ENCODE measurements around the gene SLC8A1. TPM values are rescaled to one million over a fixed set of nuclear protein-coding genes. Genes with fewer than 3 reads are reported as not detected.

The SLC8A1 gene
- total RNA-seq, 2 donors from 2014 or later: 23.2 to 28.2 TPM

GRCh38 chr2:40159333-40159732, 292.6 kb downstream of the SLC8A1 start:
- H3K9me3 ChIP-seq: no peaks in the 10 kb centered on the region
- intact Hi-C loops (cut with DNase I): no loop called here
- DNase-seq (ENCODE audit: low spot score): no peak

GRCh38 chr2:40158781-40159180, 293.1 kb downstream of the SLC8A1 start:
- H3K4me3 ChIP-seq: no peak overlapping the region
- intact Hi-C loops (cut with DNase I): no loop called here
- no peak for DNase-seq (ENCODE audit: low spot score)
- H3K27ac ChIP-seq: no peak overlapping the region
- H3K9me3 ChIP-seq: no peaks in the 10 kb centered on the region
- TF ChIP-seq POLR2AphosphoS5 (IDR thresholded peaks at IDR 0.05) (no peak), POLR2A (IDR thresholded peaks at IDR 0.05) (no peak), CTCF (IDR thresholded peaks at IDR 0.05) (no peak)
- no peaks in the 10 kb centered on the region for H3K36me3 ChIP-seq
- H3K27me3 ChIP-seq (replicated peaks; ENCODE audit: insufficient read depth): no peaks in the 10 kb centered on the region
- H3K4me1 ChIP-seq (replicated peaks): no peaks in the 10 kb centered on the region
- 79% methylated on average over 5 of the region's 5 CpGs for WGBS

More at GRCh38 chr2:40159333-40159732, 292.6 kb downstream of the SLC8A1 start:
- no peaks in the 10 kb centered on the region for H3K36me3 ChIP-seq
- H3K27ac ChIP-seq: no peak overlapping the region
- H3K4me3 ChIP-seq: no peak overlapping the region
- TF ChIP-seq POLR2AphosphoS5 (IDR thresholded peaks at IDR 0.05) (no peak), CTCF (IDR thresholded peaks at IDR 0.05) (no peak), POLR2A (IDR thresholded peaks at IDR 0.05) (no peak)
- 96% methylated on average over 2 of the region's 2 CpGs for WGBS
- H3K4me1 ChIP-seq (replicated peaks): no peaks in the 10 kb centered on the region
- no peaks in the 10 kb centered on the region for H3K27me3 ChIP-seq (replicated peaks; ENCODE audit: insufficient read depth)

- H3K27ac ChIP-seq: no peak overlapping the region
- WGBS: 88% methylated on average over 2 of the region's 2 CpGs
- no peaks in the 10 kb centered on the region for H3K9me3 ChIP-seq
- no peaks in the 10 kb centered on the region for H3K36me3 ChIP-seq
- intact Hi-C loops (cut with DNase I): no loop called here
- H3K4me1 ChIP-seq (replicated peaks): no peaks in the 10 kb centered on the region
- no peak for DNase-seq (ENCODE audit: low spot score)
- H3K4me3 ChIP-seq: no peak overlapping the region
- TF ChIP-seq POLR2AphosphoS5 (IDR thresholded peaks at IDR 0.05): no peak
- no peak for TF ChIP-seq POLR2A (IDR thresholded peaks at IDR 0.05)
- TF ChIP-seq CTCF (IDR thresholded peaks at IDR 0.05): no peak
- H3K27me3 ChIP-seq (replicated peaks; ENCODE audit: insufficient read depth): no peaks in the 10 kb centered on the region
These were observed 296.2 kb downstream of the SLC8A1 start for GRCh38 chr2:40155728-40156127.

DNA sequence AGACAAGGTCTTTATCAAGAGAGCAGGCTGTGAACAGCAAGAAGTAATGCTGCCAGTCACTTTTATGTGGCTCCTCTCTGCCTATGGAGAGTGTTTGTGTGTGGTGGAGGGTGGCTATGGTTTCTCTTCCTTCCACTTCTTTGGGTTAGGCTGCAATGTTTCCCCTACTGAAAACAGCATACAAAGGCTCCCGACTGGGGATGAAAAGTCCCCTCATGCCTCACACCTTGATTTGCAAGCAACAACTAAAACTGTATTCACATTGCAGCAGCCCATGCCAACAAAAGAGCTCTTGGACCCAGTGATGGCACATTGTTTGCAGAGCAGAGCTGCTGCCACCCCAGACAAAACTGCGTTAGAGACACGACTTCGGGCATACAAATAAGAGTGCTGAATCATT, 301.6 kb downstream of the SLC8A1 start:
- Histone ChIP-seq H3K4me3 (no peak overlapping the region), H3K27me3 (replicated peaks; ENCODE audit: insufficient read depth) (no peaks in the 10 kb centered on the region), H3K27ac (no peak overlapping the region), H3K4me1 (replicated peaks) (no peaks in the 10 kb centered on the region), H3K36me3 (no peaks in the 10 kb centered on the region), H3K9me3 (no peaks in the 10 kb centered on the region)
- DNase-seq (ENCODE audit: low spot score): no peak
- no peak for TF ChIP-seq POLR2AphosphoS5 (IDR thresholded peaks at IDR 0.05)
- TF ChIP-seq CTCF (IDR thresholded peaks at IDR 0.05): no peak
- no peak for TF ChIP-seq POLR2A (IDR thresholded peaks at IDR 0.05)
- intact Hi-C loops (cut with DNase I): no loop called here
- 48% methylated on average over 4 of the region's 4 CpGs for WGBS

- no peak overlapping the region for H3K4me3 ChIP-seq
- H3K27me3 ChIP-seq (replicated peaks; ENCODE audit: insufficient read depth): no peaks in the 10 kb centered on the region
- H3K4me1 ChIP-seq (replicated peaks): no peaks in the 10 kb centered on the region
- H3K9me3 ChIP-seq: no peaks in the 10 kb centered on the region
- TF ChIP-seq CTCF (IDR thresholded peaks at IDR 0.05): no peak
- intact Hi-C loops (cut with DNase I): no loop called here
- WGBS: 90% methylated on average over 6 of the region's 6 CpGs
- no peak for DNase-seq (ENCODE audit: low spot score)
- no peaks in the 10 kb centered on the region for H3K36me3 ChIP-seq
- no peak overlapping the region for H3K27ac ChIP-seq
These were observed 303.6 kb downstream of the SLC8A1 start for GRCh38 chr2:40148334-40148733.
